ENCODE results near the gene HOXA11.

DNA sequence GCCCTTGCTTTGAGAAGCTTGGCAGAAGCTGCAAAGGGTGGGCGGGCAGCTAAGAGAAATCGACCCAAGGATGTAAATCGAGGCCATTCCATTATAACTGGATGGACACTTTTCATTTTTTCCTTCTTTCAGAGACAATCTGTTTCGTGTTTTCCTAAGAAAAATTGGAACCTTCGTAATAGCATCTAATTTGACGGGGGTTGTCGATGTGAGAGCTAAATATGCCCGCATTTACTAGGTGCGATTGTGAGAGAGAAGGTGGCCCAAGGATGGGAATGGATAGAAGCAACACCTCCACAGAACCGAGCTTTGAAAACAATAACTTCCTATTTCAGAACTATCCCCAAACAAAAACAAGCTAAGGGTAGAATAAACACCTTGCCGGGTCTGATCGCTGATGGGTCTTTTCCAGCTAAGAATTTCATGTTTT, 53.6 kb downstream of the HOXA11 start:
- TF ChIP-seq, protein P1, sequence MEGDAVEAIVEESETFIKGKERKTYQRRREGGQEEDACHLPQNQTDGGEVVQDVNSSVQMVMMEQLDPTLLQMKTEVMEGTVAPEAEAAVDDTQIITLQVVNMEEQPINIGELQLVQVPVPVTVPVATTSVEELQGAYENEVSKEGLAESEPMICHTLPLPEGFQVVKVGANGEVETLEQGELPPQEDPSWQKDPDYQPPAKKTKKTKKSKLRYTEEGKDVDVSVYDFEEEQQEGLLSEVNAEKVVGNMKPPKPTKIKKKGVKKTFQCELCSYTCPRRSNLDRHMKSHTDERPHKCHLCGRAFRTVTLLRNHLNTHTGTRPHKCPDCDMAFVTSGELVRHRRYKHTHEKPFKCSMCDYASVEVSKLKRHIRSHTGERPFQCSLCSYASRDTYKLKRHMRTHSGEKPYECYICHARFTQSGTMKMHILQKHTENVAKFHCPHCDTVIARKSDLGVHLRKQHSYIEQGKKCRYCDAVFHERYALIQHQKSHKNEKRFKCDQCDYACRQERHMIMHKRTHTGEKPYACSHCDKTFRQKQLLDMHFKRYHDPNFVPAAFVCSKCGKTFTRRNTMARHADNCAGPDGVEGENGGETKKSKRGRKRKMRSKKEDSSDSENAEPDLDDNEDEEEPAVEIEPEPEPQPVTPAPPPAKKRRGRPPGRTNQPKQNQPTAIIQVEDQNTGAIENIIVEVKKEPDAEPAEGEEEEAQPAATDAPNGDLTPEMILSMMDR (IDR thresholded peaks at IDR 0.05 in 8 of 11, conservative IDR thresholded peaks at IDR 0.05 in 3 of 11), result no peak
- no peak for TF ChIP-seq POLR2A (IDR thresholded peaks at IDR 0.05)
